PC-3 (cell line): Measurements from ENCODE around the gene PRR5. TPM values are rescaled to one million over a fixed set of nuclear protein-coding genes. Genes with fewer than 3 reads are reported as not detected.

ENCODE experiments used
- ATAC-seq: fragments of 200-7000 bp; cut with Tn5 transposase; 2 replicates; pipeline ENCODE4 v1.9.1; 2020; ENCODE audit warnings: mild to moderate bottlenecking, moderate library complexity
- BruUV-seq: library from RNA; stranded (reverse); fragments of 400-500 nt; replicated peaks from 2 replicates; lab custom pipeline; 2021; lab: Mats Ljungman, UMichigan
- CTCF ChIA-PET: fragments of 300-600 bp; sonication (Branson Sonifier 250); formaldehyde crosslinking; loops from one replicate; lab custom pipeline; 2022; ENCODE audit warnings: antibody characterized with exemption; lab: Charles Lee
- POLR2A ChIA-PET: fragments of 300-600 bp; sonication (Branson Sonifier 250); formaldehyde crosslinking; loops from one replicate; lab custom pipeline; 2022; ENCODE audit warnings: antibody characterized with exemption; ENCODE audit not compliant: unreplicated experiment; lab: Charles Lee
- DNase-seq: peaks from one replicate; pipeline ENCODE4 v3.0.0-alpha.2; 2015
- H2AFZ ChIP-seq: fragments of 300-600 bp; sonication (generic); 2 replicates; pipeline ENCODE4 v1.6.0; 2016; ENCODE audit warnings: antibody characterized with exemption, low read length
- H3F3A ChIP-seq: fragments of 300-600 bp; sonication (generic); one replicate; pipeline ENCODE4 v1.6.0; 2017; ENCODE audit warnings: antibody characterized with exemption, low read length, control low read depth, mild to moderate bottlenecking; ENCODE audit not compliant: unreplicated experiment
- H3K27ac ChIP-seq: fragments of 300-600 bp; sonication (generic); 2 replicates; pipeline ENCODE4 v1.5.1; 2016; ENCODE audit warnings: mild to moderate bottlenecking, low read length
- H3K27me3 ChIP-seq: fragments of 300-600 bp; sonication (generic); 2 replicates; pipeline ENCODE4 v1.6.1; 2016; ENCODE audit warnings: low read length, mixed read lengths
- H3K36me3 ChIP-seq: fragments of 300-600 bp; sonication (generic); 2 replicates; pipeline ENCODE4 v1.6.1; 2016; ENCODE audit warnings: low read depth, mixed run types, low read length, mixed read lengths
- H3K4me1 ChIP-seq: fragments of 300-600 bp; sonication (generic); 2 replicates; pipeline ENCODE4 v1.5.1; 2016; ENCODE audit warnings: low read length; ENCODE audit not compliant: insufficient read depth
- H3K4me2 ChIP-seq: fragments of 300-600 bp; sonication (generic); 2 replicates; pipeline ENCODE4 v1.6.0; 2016; ENCODE audit warnings: low read length
- H3K4me3 ChIP-seq: fragments of 300-600 bp; sonication (generic); 2 replicates; pipeline ENCODE4 v1.5.1; 2016; ENCODE audit warnings: mild to moderate bottlenecking, low read length, mixed read lengths
- H3K79me2 ChIP-seq: fragments of 300-600 bp; sonication (generic); 2 replicates; pipeline ENCODE4 v1.6.1; 2017; ENCODE audit warnings: low read length, mixed read lengths
- H3K9ac ChIP-seq: fragments of 300-600 bp; sonication (generic); 2 replicates; pipeline ENCODE4 v1.6.0; 2016; ENCODE audit warnings: mild to moderate bottlenecking, low read length
- H3K9me2 ChIP-seq: fragments of 300-600 bp; sonication (generic); replicated peaks from 2 replicates; pipeline ENCODE4 v1.6.1; 2016; ENCODE audit warnings: mixed run types, low read length, mixed read lengths
- H3K9me3 ChIP-seq: fragments of 300-600 bp; sonication (generic); 2 replicates; pipeline ENCODE4 v1.6.1; 2016; ENCODE audit warnings: low read length, mixed read lengths
- H4K20me1 ChIP-seq: fragments of 300-600 bp; sonication (generic); 2 replicates; pipeline ENCODE4 v1.6.1; 2016; ENCODE audit warnings: low read length, mixed read lengths
- CTCF ChIP-seq: fragments of 300-600 bp; sonication (generic); conservative IDR thresholded peaks from 2 replicates; pipeline ENCODE4 v1.5.1; 2017; ENCODE audit warnings: antibody characterized with exemption, low read depth, mild to moderate bottlenecking, low read length
- EZH2 ChIP-seq: fragments of 300-600 bp; sonication (generic); IDR thresholded peaks from one replicate; pipeline ENCODE4 v1.6.1; 2017; ENCODE audit warnings: antibody characterized with exemption, mild to moderate bottlenecking, low read length; ENCODE audit not compliant: unreplicated experiment
- EZH2phosphoT487 ChIP-seq: fragments of 300-600 bp; sonication (generic); IDR thresholded peaks from 2 replicates; pipeline ENCODE4 v1.6.1; 2018; ENCODE audit warnings: mild to moderate bottlenecking, antibody characterized with exemption, low read length, borderline replicate concordance
- intact Hi-C: fragments of 100-400 bp; cut with micrococcal nuclease; formaldehyde crosslinking; loops from 2 replicates; pipeline ENCODE4 v1.9.0; 2023
- total RNA-seq: library from RNA; depleted of rRNA; stranded (reverse); fragments of >200 nt; gene quantifications from 2 replicates; pipeline ENCODE4 v1.2.3, GENCODE V29; 2014

The PRR5 gene
- total RNA-seq, 1 experiment from 2014 or later = 14.5 TPM

GRCh38 chr22:44702479-44703198 is 635 bp downstream of the PRR5 start:
- BruUV-seq = no TSS peak
- peak overlapping the region; percentile 61; the same call in 1 of the 2 replicates for H2AFZ ChIP-seq
- POLR2A ChIA-PET = no interaction called here

GRCh38 chr22:44703255-44703870 is 1.4 kb downstream of the PRR5 start:
- no peak for DNase-seq
- Histone ChIP-seq H3K4me3 (peak overlapping the region; percentile 81), H3K79me2 (peaks cover 14% of the 10 kb centered on the region), H3K4me1 (peaks cover 15% of the 10 kb centered on the region; the same call in 1 of the 2 replicates), H3K36me3 (no peaks in the 10 kb centered on the region), H3K9me2 (no peaks in the 10 kb centered on the region), H3F3A (no peaks in the 10 kb centered on the region), H3K27me3 (no peaks in the 10 kb centered on the region), H3K4me2 (peak overlapping the region; percentile 99), H3K9ac (peak overlapping the region; percentile 69; the same call in 1 of the 2 replicates), H3K27ac (no peak overlapping the region), H4K20me1 (peaks cover 3% of the 10 kb centered on the region; the same call in 1 of the 2 replicates), H3K9me3 (no peaks in the 10 kb centered on the region), H2AFZ (peak overlapping the region; percentile 61; the same call in 1 of the 2 replicates)
- intact Hi-C loops = no loop called here
- BruUV-seq = TSS peak; percentile 44
- TF ChIP-seq EZH2 (no peak), EZH2phosphoT487 (no peak), CTCF (no peak)
- ChIA-PET POLR2A (no interaction called here), CTCF (no interaction called here)
- ATAC-seq = no peak

More at GRCh38 chr22:44702479-44703198, 635 bp downstream of the PRR5 start:
- DNase-seq (peak; percentile 15), ATAC-seq (peak; percentile 54)
- Histone ChIP-seq H3K79me2 (peaks cover 14% of the 10 kb centered on the region), H3K27ac (no peak overlapping the region), H3K9me2 (no peaks in the 10 kb centered on the region), H4K20me1 (peaks cover 3% of the 10 kb centered on the region; the same call in 1 of the 2 replicates), H3K4me2 (peak overlapping the region; percentile 99), H3K36me3 (no peaks in the 10 kb centered on the region), H3K4me3 (peak overlapping the region; percentile 81), H3K9ac (peak overlapping the region; percentile 69), H3F3A (no peaks in the 10 kb centered on the region), H3K4me1 (peaks cover 10% of the 10 kb centered on the region; the same call in 1 of the 2 replicates), H3K9me3 (no peaks in the 10 kb centered on the region), H3K27me3 (no peaks in the 10 kb centered on the region)
- intact Hi-C loops = no loop called here
- TF ChIP-seq CTCF (no peak), EZH2phosphoT487 (no peak), EZH2 (no peak)
- CTCF ChIA-PET = no interaction called here
